H1 (cell line): ENCODE results near the gene PBX2. TPM values are rescaled to one million over a fixed set of nuclear protein-coding genes. Genes with fewer than 3 reads are reported as not detected.

ENCODE experiments used
- CHD1 ChIP-seq: IDR thresholded peaks from 2 replicates; pipeline ENCODE4 v1.6.1; 2012; ENCODE audit warnings: low read depth, low read length, improper control_type of control experiment
- CTCF ChIP-seq, 3 experiments: IDR thresholded peaks; 1 replicate in 2 of 3; 2 replicates in 1 of 3; pipeline versions ENCODE4 v1.5.1 to v1.6.1; 2011; ENCODE audit warnings: low read length in 3 of 3, mild to moderate bottlenecking in 3 of 3, inconsistent platforms in 2 of 3, low read depth in 1 of 3, moderate library complexity in 1 of 3; ENCODE audit not compliant: insufficient read depth in 1 of 3; ENCODE audit errors: control extremely low read depth in 1 of 3
- KDM4A ChIP-seq: IDR thresholded peaks from one replicate; pipeline ENCODE4 v1.7.1; 2012; ENCODE audit warnings: low read depth, mild to moderate bottlenecking, moderate library complexity, low read length, inconsistent platforms; ENCODE audit not compliant: severe bottlenecking
- RXRA ChIP-seq: IDR thresholded peaks from 2 replicates; pipeline ENCODE4 v1.6.1; 2011; ENCODE audit warnings: low read depth, mild to moderate bottlenecking, low read length, moderate library complexity; ENCODE audit not compliant: insufficient read depth
- SIN3A ChIP-seq, 2 experiments: IDR thresholded peaks in 1 of 2; conservative IDR thresholded peaks in 1 of 2; 2 replicates each; pipeline ENCODE4 v1.6.1; 2011 to 2012; ENCODE audit warnings: low read length in 2 of 2, improper control_type of control experiment in 1 of 2, low read depth in 1 of 2, mild to moderate bottlenecking in 1 of 2
- polyA plus RNA-seq, 7 experiments: library from polyadenylated mRNA; depleted of rRNA in 3 of 7; stranded (reverse) in 5 of 7; unstranded in 2 of 7; fragments of >200 nt in 5 of 7; fragments of 200-250 nt in 2 of 7; gene quantifications; 1 replicate in 5 of 7; 2 replicates in 1 of 7; 4 replicates in 1 of 7; pipeline versions ENCODE4 v1.2.1 to v1.2.3, GENCODE V29; 2011 to 2013; ENCODE audit warnings: missing spikeins in 2 of 7, mixed read lengths in 2 of 7
- total RNA-seq: library from RNA; stranded (reverse); fragmentation: NEBNext Ultra II Directional; extraction: Animal tissue kit (Norgen Biotek cat#: 25700); gene quantifications from 2 replicates; pipeline ENCODE4 v1.2.1, GENCODE V29; 2021

Gene PBX2
- total and polyA plus RNA-seq, 2 of the 8 experiments (the other 6 are each of a cell fraction or from before 2014, with no cell fraction given) = 102 to 130 TPM

GRCh38 chr6:32189069-32189741 lies 797 bp downstream of the PBX2 start (continued):
- TF ChIP-seq CTCF (IDR thresholded peaks at IDR 0.05; ENCODE audit: control extremely low read depth in 1 of 3, insufficient read depth in 1 of 3, low read depth in 1 of 3, low read length in 3 of 3) (no peak), CHD1 (no peak), RXRA (no peak), KDM4A (no peak), SIN3A (conservative IDR thresholded peaks at IDR 0.05 in 1 of 2, IDR thresholded peaks at IDR 0.05 in 1 of 2; ENCODE audit: low read depth in 1 of 2, low read length in 2 of 2) (no peak)
